Transverse colon (tissue), 4 donors: ENCODE data around the gene NEDD4L. TPM values are rescaled to one million over a fixed set of nuclear protein-coding genes. Genes with fewer than 3 reads are reported as not detected.

ENCODE experiments used
- DNase-seq: peaks from one replicate; pipeline ENCODE4 v3.0.0-alpha.2; 2019
- H3K27ac ChIP-seq, 4 donors: fragments of 200-600 bp; sonication (generic); 2 replicates each; pipeline ENCODE4 v1.5.1; 2016 to 2018; ENCODE audit warnings: inconsistent platforms in 4 of 4
- H3K27me3 ChIP-seq: fragments of 200-600 bp; sonication (generic); 2 replicates; pipeline ENCODE4 v1.5.1; 2017; ENCODE audit warnings: inconsistent platforms
- H3K36me3 ChIP-seq, 4 donors: fragments of 200-600 bp; sonication (generic); 2 replicates each; pipeline ENCODE4 v1.5.1; 2017 to 2019; ENCODE audit warnings: inconsistent platforms in 4 of 4
- H3K4me1 ChIP-seq, 4 donors: fragments of 200-600 bp; sonication (generic); 2 replicates each; pipeline ENCODE4 v1.5.1; 2017 to 2020; ENCODE audit warnings: inconsistent platforms in 4 of 4
- H3K4me3 ChIP-seq, 4 donors: fragments of 200-600 bp; sonication (generic); 1 replicate in 1 of 4; 2 replicates in 3 of 4; pipeline versions ENCODE4 v1.5.1 to v1.6.1; 2017 to 2019; ENCODE audit warnings: inconsistent platforms in 4 of 4
- H3K9me3 ChIP-seq, 2 donors: fragments of 200-600 bp; sonication (generic); 2 replicates each; pipeline ENCODE4 v1.5.1; 2017 to 2019; ENCODE audit warnings: inconsistent platforms in 2 of 2
- EP300 ChIP-seq: sonication (generic); formaldehyde crosslinking; IDR thresholded peaks from one replicate; pipeline ENCODE4 v1.6.1; 2017; ENCODE audit warnings: antibody characterized with exemption, low read depth
- POLR2A ChIP-seq: fragments of 450-650 bp; IDR thresholded peaks from one replicate; pipeline ENCODE4 v1.6.1; 2016; ENCODE audit warnings: antibody characterized with exemption, mild to moderate bottlenecking, moderate library complexity
- POLR2AphosphoS5 ChIP-seq, 3 donors: sonication (generic); formaldehyde crosslinking; IDR thresholded peaks; one replicate each; pipeline ENCODE4 v1.6.1; 2016; ENCODE audit warnings: antibody characterized with exemption in 3 of 3
- WGBS, 2 donors: methylation state at CpG; one replicate each; pipeline ENCODE4 v1.1.5; 2018; ENCODE audit warnings: low coverage in 1 of 2; 5-methylcytosine and 5-hydroxymethylcytosine counted together
- in situ Hi-C, 4 donors: fragments of 200-750 bp; cut with MboI; loops; one replicate each; pipeline versions ENCODE4 v1.15.0 to v1.15.1; 2017; ENCODE audit warnings: low sequenced_read_pairs in 3 of 4, low pct_ligation_motif_present in 1 of 4, low pct_unique_long_range_greater_than_20kb in 1 of 4
- intact Hi-C: fragments of 100-400 bp; cut with DNase I; formaldehyde crosslinking; loops from one replicate; pipeline ENCODE4 v1.15.1; 2023; ENCODE audit warnings: low total_unique reads
- total RNA-seq, 4 donors: library from RNA; depleted of rRNA; stranded (reverse); fragments of >200 nt; gene quantifications; one replicate each; pipeline ENCODE4 v1.1.0, GENCODE V29; 2016
- TF ChIP-seq, protein P1 (sequence below), 5 experiments: fragments of 200-600 bp in 3 of 5; fragments of 450-650 bp in 2 of 5; sonication (generic) in 3 of 5; IDR thresholded peaks; 1 replicate in 2 of 5; 2 replicates in 3 of 5; pipeline ENCODE4 v1.5.1; 2016 to 2017; ENCODE audit warnings: antibody characterized with exemption in 5 of 5, inconsistent platforms in 3 of 5, mild to moderate bottlenecking in 2 of 5, moderate library complexity in 1 of 5

Gene NEDD4L
- total RNA-seq, 4 donors from 2014 or later, result 217 to 773 (median 305) TPM

GRCh38 chr18:58325494-58325893 is 281.5 kb downstream of the NEDD4L start:
- intact Hi-C loops, result no loop called here
- DNase-seq, result no peak
- 75 to 86% methylated on average over 2 of the region's 2 CpGs for WGBS, 2 donors
- H3K27me3 ChIP-seq, result no peaks in the 10 kb centered on the region
- TF ChIP-seq, protein P1, sequence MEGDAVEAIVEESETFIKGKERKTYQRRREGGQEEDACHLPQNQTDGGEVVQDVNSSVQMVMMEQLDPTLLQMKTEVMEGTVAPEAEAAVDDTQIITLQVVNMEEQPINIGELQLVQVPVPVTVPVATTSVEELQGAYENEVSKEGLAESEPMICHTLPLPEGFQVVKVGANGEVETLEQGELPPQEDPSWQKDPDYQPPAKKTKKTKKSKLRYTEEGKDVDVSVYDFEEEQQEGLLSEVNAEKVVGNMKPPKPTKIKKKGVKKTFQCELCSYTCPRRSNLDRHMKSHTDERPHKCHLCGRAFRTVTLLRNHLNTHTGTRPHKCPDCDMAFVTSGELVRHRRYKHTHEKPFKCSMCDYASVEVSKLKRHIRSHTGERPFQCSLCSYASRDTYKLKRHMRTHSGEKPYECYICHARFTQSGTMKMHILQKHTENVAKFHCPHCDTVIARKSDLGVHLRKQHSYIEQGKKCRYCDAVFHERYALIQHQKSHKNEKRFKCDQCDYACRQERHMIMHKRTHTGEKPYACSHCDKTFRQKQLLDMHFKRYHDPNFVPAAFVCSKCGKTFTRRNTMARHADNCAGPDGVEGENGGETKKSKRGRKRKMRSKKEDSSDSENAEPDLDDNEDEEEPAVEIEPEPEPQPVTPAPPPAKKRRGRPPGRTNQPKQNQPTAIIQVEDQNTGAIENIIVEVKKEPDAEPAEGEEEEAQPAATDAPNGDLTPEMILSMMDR (IDR thresholded peaks at IDR 0.05), result no peak
- no peaks in the 10 kb centered on the region for H3K9me3 ChIP-seq
- peaks cover 0 to 17% (median 7%) of the 10 kb centered on the region in 4 donors for H3K4me1 ChIP-seq
- no peak overlapping the region for H3K4me3 ChIP-seq
- peaks cover 0 to 17% (median 5%) of the 10 kb centered on the region in 4 donors for H3K36me3 ChIP-seq
- no peak overlapping the region for H3K27ac ChIP-seq
- in situ Hi-C loops, result no loop called here

DNA sequence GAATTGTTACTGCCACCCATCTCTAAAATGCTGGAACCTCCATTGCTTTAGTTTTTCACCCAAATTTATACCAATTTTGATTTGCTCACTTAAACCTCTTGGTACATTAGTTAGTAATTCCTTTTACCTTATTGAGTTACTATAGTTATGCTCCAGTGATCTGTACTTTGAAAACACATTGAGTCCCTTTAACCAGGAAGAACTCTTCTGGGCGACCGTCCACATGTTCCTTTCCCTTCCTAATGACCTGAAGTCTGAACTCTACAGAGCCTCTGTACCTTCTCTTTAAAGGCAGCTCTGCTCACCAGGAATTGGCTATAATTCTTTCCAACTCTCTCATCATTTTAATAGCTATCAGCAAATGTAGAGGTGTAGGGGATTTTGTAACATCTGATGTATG is 290.0 kb downstream of the NEDD4L start:
- in situ Hi-C loops, result no loop called here
- 93 to 100% methylated on average over 2 of the region's 2 CpGs for WGBS, 2 donors
- TF ChIP-seq, protein P1 (IDR thresholded peaks at IDR 0.05), result no peak

DNA sequence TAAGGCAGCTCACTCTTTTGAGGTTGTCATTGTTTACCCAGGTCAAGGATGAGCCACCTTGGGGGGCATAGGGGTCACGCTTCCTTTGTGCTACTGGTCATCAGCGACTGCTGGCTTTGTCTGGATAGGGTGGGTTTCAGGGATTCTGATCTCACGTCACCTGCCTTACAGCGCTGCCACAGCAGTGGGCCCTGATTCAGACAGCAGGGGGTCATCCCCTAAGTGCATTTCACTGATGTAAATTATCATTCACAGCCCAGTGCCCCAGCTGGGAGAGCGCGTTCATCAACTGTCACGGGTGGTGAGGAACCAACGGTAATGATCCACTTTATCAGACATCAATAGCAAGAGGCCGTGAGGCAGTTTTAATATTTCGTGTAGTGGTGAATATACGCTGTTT is 291.2 kb downstream of the NEDD4L start:
- DNase-seq, result no peak
- in situ Hi-C loops (no loop called here), intact Hi-C loops (no loop called here)
- Histone ChIP-seq H3K27ac (no peak overlapping the region), H3K4me1 (peaks cover 4 to 16% (median 12%) of the 10 kb centered on the region in 4 donors), H3K9me3 (no peaks in the 10 kb centered on the region), H3K27me3 (no peaks in the 10 kb centered on the region), H3K4me3 (no peak overlapping the region), H3K36me3 (peaks cover 0 to 25% (median 5%) of the 10 kb centered on the region in 4 donors)
- WGBS, 2 donors, result 94 to 100% methylated on average over 3 to 11 of the region's 11 CpGs
- TF ChIP-seq, protein P1 (IDR thresholded peaks at IDR 0.05), result no peak
- no peak for TF ChIP-seq POLR2A
- TF ChIP-seq POLR2AphosphoS5 (IDR thresholded peaks at IDR 0.05), result no peak
- TF ChIP-seq EP300, result no peak

More for the DNA sequence above, 290.0 kb downstream of the NEDD4L start:
- H3K27me3 ChIP-seq, result no peaks in the 10 kb centered on the region
- H3K4me3 ChIP-seq, result no peak overlapping the region
- DNase-seq, result no peak
- intact Hi-C loops, result no loop called here
- H3K27ac ChIP-seq, result no peak overlapping the region
- peaks cover 4 to 16% (median 12%) of the 10 kb centered on the region in 4 donors for H3K4me1 ChIP-seq
- peaks cover 0 to 33% (median 7%) of the 10 kb centered on the region in 4 donors for H3K36me3 ChIP-seq
- H3K9me3 ChIP-seq, result no peaks in the 10 kb centered on the region

DNA sequence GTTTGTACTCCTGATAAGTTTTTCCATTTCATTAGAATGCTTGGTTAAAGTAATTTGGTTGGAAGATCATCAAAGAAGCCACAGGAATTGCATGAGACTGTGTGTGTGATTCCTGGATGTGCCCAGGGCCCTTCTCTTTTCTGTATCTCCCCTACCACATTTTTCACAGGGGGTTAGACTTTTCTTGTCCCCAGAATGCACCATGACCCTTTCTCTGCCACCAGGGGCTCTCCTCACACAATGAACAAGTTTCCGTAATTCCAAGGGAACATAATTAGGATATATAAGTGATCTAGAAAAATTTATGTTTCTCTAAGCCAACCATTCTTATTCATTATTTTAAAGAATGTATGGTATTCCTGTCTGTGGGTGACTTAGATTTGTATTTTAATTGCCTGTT is 291.8 kb downstream of the NEDD4L start:
- in situ Hi-C loops, result no loop called here
- Histone ChIP-seq H3K4me3 (no peak overlapping the region), H3K36me3 (peaks cover 0 to 19% (median 5%) of the 10 kb centered on the region in 4 donors), H3K9me3 (no peaks in the 10 kb centered on the region), H3K27ac (no peak overlapping the region), H3K27me3 (no peaks in the 10 kb centered on the region), H3K4me1 (peaks cover 4 to 16% (median 12%) of the 10 kb centered on the region in 4 donors)
- WGBS, 2 donors, result 95% methylated on average over 1 of the region's 1 CpG; no CpG with 5 or more reads in 1 of the 2 donors
- no peak for DNase-seq
- intact Hi-C loops, result no loop called here
- TF ChIP-seq POLR2A, result no peak
- TF ChIP-seq POLR2AphosphoS5 (IDR thresholded peaks at IDR 0.05), result no peak
- no peak for TF ChIP-seq EP300
- TF ChIP-seq, protein P1 (IDR thresholded peaks at IDR 0.05), result no peak
